ENCODE results near the gene DPYSL4.

DNA sequence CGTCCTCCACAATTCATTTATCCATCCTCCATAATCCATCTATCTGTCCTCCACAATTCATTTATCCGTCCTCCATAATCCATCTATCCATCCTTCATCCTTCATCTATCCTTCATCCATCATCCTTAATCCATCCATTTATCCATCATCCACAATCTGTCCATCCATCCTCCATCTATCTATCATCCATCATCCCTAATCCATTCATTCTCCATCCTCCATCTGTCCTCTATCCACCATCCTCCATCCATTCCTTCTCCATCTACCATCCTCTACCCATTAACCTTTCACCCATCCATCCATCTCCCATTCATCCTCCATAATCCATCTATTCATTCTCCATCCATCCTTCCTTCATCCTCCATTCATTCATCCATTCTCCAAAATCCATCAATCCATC is 36.0 kb upstream of the DPYSL4 start:
- TF ChIP-seq, protein P1, sequence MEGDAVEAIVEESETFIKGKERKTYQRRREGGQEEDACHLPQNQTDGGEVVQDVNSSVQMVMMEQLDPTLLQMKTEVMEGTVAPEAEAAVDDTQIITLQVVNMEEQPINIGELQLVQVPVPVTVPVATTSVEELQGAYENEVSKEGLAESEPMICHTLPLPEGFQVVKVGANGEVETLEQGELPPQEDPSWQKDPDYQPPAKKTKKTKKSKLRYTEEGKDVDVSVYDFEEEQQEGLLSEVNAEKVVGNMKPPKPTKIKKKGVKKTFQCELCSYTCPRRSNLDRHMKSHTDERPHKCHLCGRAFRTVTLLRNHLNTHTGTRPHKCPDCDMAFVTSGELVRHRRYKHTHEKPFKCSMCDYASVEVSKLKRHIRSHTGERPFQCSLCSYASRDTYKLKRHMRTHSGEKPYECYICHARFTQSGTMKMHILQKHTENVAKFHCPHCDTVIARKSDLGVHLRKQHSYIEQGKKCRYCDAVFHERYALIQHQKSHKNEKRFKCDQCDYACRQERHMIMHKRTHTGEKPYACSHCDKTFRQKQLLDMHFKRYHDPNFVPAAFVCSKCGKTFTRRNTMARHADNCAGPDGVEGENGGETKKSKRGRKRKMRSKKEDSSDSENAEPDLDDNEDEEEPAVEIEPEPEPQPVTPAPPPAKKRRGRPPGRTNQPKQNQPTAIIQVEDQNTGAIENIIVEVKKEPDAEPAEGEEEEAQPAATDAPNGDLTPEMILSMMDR (conservative IDR thresholded peaks at IDR 0.05; ENCODE audit: low read depth in 2 of 2): no peak
- TF ChIP-seq EZH2 (IDR thresholded peaks at IDR 0.05; ENCODE audit: low read depth, unreplicated experiment) (no peak), POLR2AphosphoS5 (IDR thresholded peaks at IDR 0.05; ENCODE audit: low read depth) (no peak), ZNF331 (CRISPR knock-in tag; IDR thresholded peaks at IDR 0.05; ENCODE audit: low read depth) (no peak)
- TF ChIP-seq, protein P2, sequence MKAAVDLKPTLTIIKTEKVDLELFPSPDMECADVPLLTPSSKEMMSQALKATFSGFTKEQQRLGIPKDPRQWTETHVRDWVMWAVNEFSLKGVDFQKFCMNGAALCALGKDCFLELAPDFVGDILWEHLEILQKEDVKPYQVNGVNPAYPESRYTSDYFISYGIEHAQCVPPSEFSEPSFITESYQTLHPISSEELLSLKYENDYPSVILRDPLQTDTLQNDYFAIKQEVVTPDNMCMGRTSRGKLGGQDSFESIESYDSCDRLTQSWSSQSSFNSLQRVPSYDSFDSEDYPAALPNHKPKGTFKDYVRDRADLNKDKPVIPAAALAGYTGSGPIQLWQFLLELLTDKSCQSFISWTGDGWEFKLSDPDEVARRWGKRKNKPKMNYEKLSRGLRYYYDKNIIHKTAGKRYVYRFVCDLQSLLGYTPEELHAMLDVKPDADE (IDR thresholded peaks at IDR 0.05): no peak

Data from GM23338 (cell line).